Karpas-422 (cell line): ENCODE results near the gene MSX1. TPM values are rescaled to one million over a fixed set of nuclear protein-coding genes. Genes with fewer than 3 reads are reported as not detected.
A peak's percentile ranks its signal among the peaks of the same experiment; 100 is the strongest.

Experiments used
- DNase-seq: peaks from one replicate; pipeline ENCODE4 v3.0.0-alpha.2; 2015
- H2AFZ ChIP-seq: fragments of 200-600 bp; sonication (generic); 2 replicates; pipeline ENCODE4 v1.6.1; 2014; ENCODE audit warnings: antibody characterized with exemption, low read length, mixed read lengths
- H3K27ac ChIP-seq: fragments of 200-600 bp; sonication (generic); 2 replicates; pipeline ENCODE4 v1.5.1; 2014; ENCODE audit warnings: mild to moderate bottlenecking, low read length, moderate library complexity
- H3K27me3 ChIP-seq: fragments of 200-600 bp; sonication (generic); 2 replicates; pipeline ENCODE4 v1.6.1; 2014; ENCODE audit warnings: low read length, mixed read lengths
- H3K36me3 ChIP-seq: fragments of 200-600 bp; sonication (generic); 2 replicates; pipeline ENCODE4 v1.6.1; 2014; ENCODE audit warnings: low read length, mixed read lengths; ENCODE audit not compliant: insufficient read depth
- H3K4me1 ChIP-seq: fragments of 200-600 bp; sonication (generic); 2 replicates; pipeline ENCODE4 v1.6.1; 2014; ENCODE audit warnings: mild to moderate bottlenecking, low read length, mixed read lengths
- H3K4me2 ChIP-seq: fragments of 200-600 bp; sonication (generic); 2 replicates; pipeline ENCODE4 v1.6.1; 2014; ENCODE audit warnings: low read length, low read depth, mild to moderate bottlenecking; ENCODE audit not compliant: poor library complexity, severe bottlenecking
- H3K4me3 ChIP-seq: fragments of 200-600 bp; sonication (generic); 2 replicates; pipeline ENCODE4 v1.5.1; 2014; ENCODE audit warnings: mild to moderate bottlenecking, antibody characterized with exemption, low read length, mixed read lengths
- H3K79me2 ChIP-seq: fragments of 200-600 bp; sonication (generic); 2 replicates; pipeline ENCODE4 v1.6.1; 2014; ENCODE audit warnings: mild to moderate bottlenecking, low read length, mixed read lengths
- H3K9ac ChIP-seq: fragments of 200-600 bp; sonication (generic); 2 replicates; pipeline ENCODE4 v1.6.0; 2014; ENCODE audit warnings: low read length
- H3K9me2 ChIP-seq: fragments of 200-600 bp; sonication (generic), shearing (Covaris generic); replicated peaks from 2 replicates; pipeline ENCODE4 v1.6.0; 2014; ENCODE audit warnings: mild to moderate bottlenecking, low read length, moderate library complexity; ENCODE audit not compliant: insufficient read depth
- H3K9me3 ChIP-seq: fragments of 300-700, 200-600 bp; sonication (generic); 2 replicates; pipeline ENCODE4 v1.6.1; 2014; ENCODE audit warnings: low read length, mixed read lengths
- H4K20me1 ChIP-seq: fragments of 200-600 bp; sonication (generic); 2 replicates; pipeline ENCODE4 v1.6.1; 2014; ENCODE audit warnings: mild to moderate bottlenecking, antibody characterized with exemption, low read length, low read depth; ENCODE audit not compliant: insufficient read depth
- total RNA-seq: library from RNA; depleted of rRNA; stranded (reverse); fragments of >200 nt; shearing (Covaris generic); gene quantifications from 2 replicates; pipeline ENCODE4 v1.2.3, GENCODE V29; 2014; ENCODE audit warnings: low replicate concordance

Gene MSX1
- total RNA-seq, 1 experiment from 2014 or later: 4.5 TPM

DNA sequence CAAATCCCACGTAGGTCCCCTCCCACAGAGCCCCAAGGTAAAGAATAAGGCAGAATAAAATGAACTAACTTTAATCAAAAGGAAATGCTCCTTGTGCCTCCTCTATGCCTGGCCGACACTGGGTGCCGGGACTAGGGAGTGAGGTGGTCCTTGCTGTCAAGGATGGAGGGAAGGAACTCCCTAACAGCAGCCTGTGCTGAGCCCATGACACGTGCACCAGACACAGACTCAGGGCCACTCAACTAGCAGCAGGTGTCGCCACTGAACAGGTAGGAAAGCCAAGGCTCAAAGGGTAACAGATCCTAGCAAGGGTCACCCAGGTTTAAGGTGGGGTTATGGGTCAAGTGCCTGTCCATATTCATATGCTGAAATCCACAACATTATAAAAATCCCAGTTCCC, 29.2 kb downstream of the MSX1 start:
- Histone ChIP-seq H3K4me2 (no peak overlapping the region), H4K20me1 (no peaks in the 10 kb centered on the region), H3K4me3 (no peak overlapping the region), H3K4me1 (no peaks in the 10 kb centered on the region), H2AFZ (no peak overlapping the region), H3K9me2 (no peaks in the 10 kb centered on the region), H3K36me3 (no peaks in the 10 kb centered on the region), H3K9ac (no peak overlapping the region), H3K79me2 (no peaks in the 10 kb centered on the region), H3K27ac (no peak overlapping the region), H3K27me3 (no peaks in the 10 kb centered on the region), H3K9me3 (no peaks in the 10 kb centered on the region)
- no peak for DNase-seq

DNA sequence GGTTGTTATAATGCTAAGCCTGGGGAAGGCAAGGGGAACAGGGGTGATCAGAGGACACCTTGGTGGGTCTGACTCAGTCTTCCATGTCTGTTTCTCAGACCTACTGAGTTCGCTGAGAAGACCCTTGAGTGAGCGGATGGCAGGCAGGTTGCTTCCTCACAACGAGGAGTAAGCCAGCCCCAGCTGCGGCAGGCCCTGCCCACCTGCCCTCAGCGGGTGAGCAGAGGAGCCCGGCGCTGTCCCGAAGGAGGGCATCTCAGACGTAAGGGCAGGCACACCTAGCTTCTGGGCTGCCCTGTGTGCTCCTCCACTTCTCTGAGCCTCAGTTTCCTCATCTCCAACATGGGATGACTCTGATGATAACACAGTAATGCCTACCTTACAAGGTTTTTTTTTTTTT, 30.3 kb downstream of the MSX1 start:
- no peaks in the 10 kb centered on the region for H3K36me3 ChIP-seq

DNA sequence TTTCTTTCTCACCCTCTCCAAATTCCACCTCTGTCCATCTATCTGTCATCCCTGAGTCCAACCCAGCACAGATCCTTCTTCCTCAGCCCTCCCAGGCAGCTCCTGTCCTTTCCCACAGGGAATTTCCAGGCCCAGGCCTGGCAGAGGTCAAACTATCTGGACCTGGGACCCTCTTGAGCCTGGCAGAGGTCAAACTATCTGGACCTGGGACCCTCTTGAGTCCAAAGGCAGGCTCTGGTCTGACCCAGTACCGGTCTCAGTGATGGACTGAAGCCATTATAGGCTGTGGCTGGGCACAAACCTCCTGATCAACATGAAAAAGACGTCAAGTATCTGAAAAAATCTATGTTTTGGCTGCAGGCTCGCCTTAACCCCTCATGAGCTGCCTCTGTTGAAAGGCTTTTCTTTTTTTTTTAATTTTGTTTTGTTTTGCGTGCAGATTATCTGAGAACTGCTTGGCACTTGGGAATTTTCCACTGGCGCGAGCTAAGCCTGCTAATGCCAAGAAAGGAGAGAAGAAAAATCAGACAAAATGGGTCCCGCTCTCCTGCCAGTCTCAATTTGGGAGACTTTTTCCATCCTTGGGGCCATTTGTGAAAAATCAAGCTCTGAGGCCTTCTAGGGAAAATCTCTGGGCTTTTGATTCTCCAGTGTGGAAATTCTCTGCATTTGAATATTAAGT, 31.2 kb downstream of the MSX1 start:
- no peak for DNase-seq
- H3K9ac ChIP-seq: no peak overlapping the region
- H3K27ac ChIP-seq: no peak overlapping the region
- H3K4me1 ChIP-seq: no peaks in the 10 kb centered on the region
- H3K9me2 ChIP-seq: no peaks in the 10 kb centered on the region
- H2AFZ ChIP-seq: no peak overlapping the region
- H3K27me3 ChIP-seq: no peaks in the 10 kb centered on the region
- H3K9me3 ChIP-seq: no peaks in the 10 kb centered on the region
- no peaks in the 10 kb centered on the region for H3K79me2 ChIP-seq
- H3K4me3 ChIP-seq: no peak overlapping the region
- H3K4me2 ChIP-seq: no peak overlapping the region
- H3K36me3 ChIP-seq: no peaks in the 10 kb centered on the region
- no peaks in the 10 kb centered on the region for H4K20me1 ChIP-seq

More for the DNA sequence above, 30.3 kb downstream of the MSX1 start:
- no peaks in the 10 kb centered on the region for H3K79me2 ChIP-seq
- H3K27ac ChIP-seq: no peak overlapping the region
- H3K9me3 ChIP-seq: no peaks in the 10 kb centered on the region
- no peaks in the 10 kb centered on the region for H3K4me1 ChIP-seq
- H3K9me2 ChIP-seq: no peaks in the 10 kb centered on the region
- H3K4me2 ChIP-seq: no peak overlapping the region
- H3K27me3 ChIP-seq: no peaks in the 10 kb centered on the region
- no peak overlapping the region for H3K4me3 ChIP-seq
- no peak for DNase-seq
- no peak overlapping the region for H2AFZ ChIP-seq
- H3K9ac ChIP-seq: no peak overlapping the region
- no peaks in the 10 kb centered on the region for H4K20me1 ChIP-seq

DNA sequence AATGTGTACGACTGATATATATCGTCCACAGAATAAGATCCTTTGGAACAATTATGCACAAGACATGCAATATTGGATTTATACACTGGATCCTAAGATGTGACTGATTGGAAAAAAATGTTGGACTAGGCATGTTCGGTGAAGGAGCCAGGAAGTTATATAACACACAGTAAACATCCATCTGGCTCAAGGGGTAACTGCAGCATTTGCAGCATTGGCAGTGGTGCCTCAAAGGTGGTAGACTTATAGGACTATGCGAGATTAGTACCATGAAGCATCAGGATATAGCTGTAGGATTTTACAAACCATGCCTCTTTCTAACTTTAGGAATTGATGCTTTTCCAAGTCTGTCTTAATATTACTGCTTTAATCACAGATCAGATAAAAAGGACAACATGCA, 34.3 kb downstream of the MSX1 start:
- no peaks in the 10 kb centered on the region for H3K9me3 ChIP-seq
- no peaks in the 10 kb centered on the region for H3K27me3 ChIP-seq
- no peaks in the 10 kb centered on the region for H3K9me2 ChIP-seq
- H4K20me1 ChIP-seq: no peaks in the 10 kb centered on the region
- no peaks in the 10 kb centered on the region for H3K4me1 ChIP-seq
- H3K9ac ChIP-seq: no peak overlapping the region
- no peak overlapping the region for H3K4me2 ChIP-seq
- no peaks in the 10 kb centered on the region for H3K36me3 ChIP-seq
- H3K79me2 ChIP-seq: no peaks in the 10 kb centered on the region
- no peak for DNase-seq
- H3K4me3 ChIP-seq: no peak overlapping the region
- H2AFZ ChIP-seq: no peak overlapping the region
- no peak overlapping the region for H3K27ac ChIP-seq

DNA sequence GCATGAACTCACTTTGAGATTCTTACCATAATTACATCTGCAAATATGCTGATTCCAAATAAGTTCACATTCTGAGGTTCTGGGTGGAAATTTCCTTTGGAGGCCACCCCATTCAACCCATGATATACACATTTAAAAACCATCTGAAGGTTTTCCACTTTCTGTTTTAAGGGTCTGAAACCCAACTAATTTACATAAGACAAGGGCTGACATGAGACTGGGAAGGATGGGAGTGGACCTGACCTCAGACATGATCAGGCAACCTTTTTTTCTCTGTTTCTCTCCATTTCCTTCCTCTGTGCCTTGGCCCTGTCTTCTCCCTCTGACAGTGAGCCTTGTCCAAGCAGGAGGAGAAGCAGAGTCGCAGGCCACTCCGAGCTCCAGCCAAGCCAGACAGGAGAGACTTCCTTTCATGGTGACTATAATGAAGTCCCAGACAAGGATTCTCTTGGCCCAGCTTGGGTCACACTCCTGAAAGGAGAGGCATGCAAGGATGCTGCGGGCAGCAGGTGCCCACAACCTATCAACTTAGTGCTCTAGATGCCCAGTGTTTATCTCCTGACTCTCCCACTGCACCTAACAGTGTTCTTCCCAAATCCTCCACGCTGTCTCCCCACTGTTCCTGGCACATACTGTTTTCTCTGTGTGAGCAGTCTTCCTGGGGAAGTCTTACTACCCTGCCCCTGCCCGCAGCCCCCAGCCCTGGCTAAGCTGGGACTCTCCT, 39.9 kb downstream of the MSX1 start:
- no peaks in the 10 kb centered on the region for H3K36me3 ChIP-seq
- no peak overlapping the region for H2AFZ ChIP-seq
- H3K9me2 ChIP-seq: no peaks in the 10 kb centered on the region
- H3K4me2 ChIP-seq: no peak overlapping the region
- H3K27me3 ChIP-seq: no peaks in the 10 kb centered on the region
- H3K4me1 ChIP-seq: no peaks in the 10 kb centered on the region
- no peaks in the 10 kb centered on the region for H4K20me1 ChIP-seq
- H3K4me3 ChIP-seq: no peak overlapping the region
- H3K9ac ChIP-seq: no peak overlapping the region
- H3K9me3 ChIP-seq: no peaks in the 10 kb centered on the region
- no peak overlapping the region for H3K27ac ChIP-seq
- no peaks in the 10 kb centered on the region for H3K79me2 ChIP-seq
- no peak for DNase-seq

DNA sequence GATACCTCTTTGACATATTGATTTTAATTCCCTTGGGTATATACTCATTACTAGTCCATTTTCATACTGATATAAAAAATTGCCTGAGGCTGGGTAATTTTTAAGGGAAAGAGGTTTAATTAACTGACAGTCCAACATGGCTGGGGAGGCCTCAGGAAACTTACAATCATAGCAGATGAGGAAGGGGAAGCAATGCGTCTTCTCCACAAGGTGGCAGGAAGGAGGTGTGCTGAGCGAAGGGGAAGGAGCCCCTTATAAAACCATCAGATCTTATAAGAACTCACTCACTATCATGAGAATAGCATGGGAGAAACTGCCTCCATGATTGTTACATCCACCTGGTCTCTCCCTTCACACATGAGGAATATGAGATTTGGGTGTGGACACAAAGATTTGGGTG, 42.4 kb downstream of the MSX1 start:
- no peak overlapping the region for H3K9ac ChIP-seq
- no peaks in the 10 kb centered on the region for H3K9me3 ChIP-seq
- no peaks in the 10 kb centered on the region for H4K20me1 ChIP-seq
- H2AFZ ChIP-seq: no peak overlapping the region
- peak; percentile 58 for DNase-seq
- H3K4me2 ChIP-seq: no peak overlapping the region
- H3K9me2 ChIP-seq: no peaks in the 10 kb centered on the region
- no peaks in the 10 kb centered on the region for H3K36me3 ChIP-seq
- H3K4me1 ChIP-seq: no peaks in the 10 kb centered on the region
- no peak overlapping the region for H3K27ac ChIP-seq
- H3K27me3 ChIP-seq: no peaks in the 10 kb centered on the region
- no peaks in the 10 kb centered on the region for H3K79me2 ChIP-seq
- no peak overlapping the region for H3K4me3 ChIP-seq

DNA sequence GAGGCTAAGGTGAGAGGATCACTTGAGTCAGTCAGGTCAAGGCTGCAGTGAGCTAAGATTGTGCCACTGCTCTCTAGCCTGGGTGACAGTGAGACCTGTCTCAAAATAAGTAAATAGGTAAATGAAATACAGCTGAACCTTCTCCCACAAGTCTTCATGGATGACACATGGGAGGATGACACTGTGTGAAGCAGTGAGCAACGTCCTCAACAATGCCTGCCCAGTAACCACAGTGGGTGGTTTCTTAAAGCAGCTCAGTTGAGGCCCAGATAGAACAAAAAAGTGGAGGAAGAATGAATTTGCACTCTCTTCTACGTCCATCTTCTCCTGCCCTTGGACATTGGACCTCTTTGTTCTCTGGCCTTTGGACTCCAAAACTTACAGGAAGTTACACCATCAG, 52.7 kb downstream of the MSX1 start:
- Histone ChIP-seq H3K4me3 (no peak overlapping the region), H3K4me1 (peaks cover 9% of the 10 kb centered on the region), H3K9ac (no peak overlapping the region), H4K20me1 (no peaks in the 10 kb centered on the region), H3K27me3 (0 out of 2 replicates have a peak, but pooled peaks cover 3% of the 10 kb centered on the region), H3K9me3 (no peaks in the 10 kb centered on the region), H2AFZ (no peak overlapping the region), H3K4me2 (no peak overlapping the region), H3K9me2 (0 out of 2 replicates have a peak, but pooled peaks cover 3% of the 10 kb centered on the region), H3K36me3 (no peaks in the 10 kb centered on the region), H3K79me2 (no peaks in the 10 kb centered on the region), H3K27ac (no peak overlapping the region)
- DNase-seq: no peak

DNA sequence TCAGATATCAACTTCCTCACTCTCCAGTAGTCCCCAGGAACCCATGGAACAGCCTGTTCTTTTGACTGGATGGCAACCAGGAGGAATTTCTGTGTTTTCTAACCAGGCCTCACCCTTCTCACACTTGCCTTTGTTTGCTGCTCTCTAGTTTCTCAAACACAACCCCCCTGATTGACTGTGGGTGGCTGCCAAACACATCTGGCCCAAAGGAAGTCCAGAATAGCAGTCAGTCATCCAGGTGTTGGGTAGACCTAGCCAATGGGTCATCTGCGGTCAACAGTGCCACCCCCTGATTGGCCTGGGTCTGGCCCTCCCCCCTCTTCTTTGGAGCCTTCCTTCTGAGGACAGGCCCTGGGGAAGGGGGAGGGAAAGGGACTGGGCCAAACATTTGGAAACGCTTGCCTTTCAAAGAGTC, 53.7 kb downstream of the MSX1 start:
- Histone ChIP-seq H3K9me2 (0 out of 2 replicates have a peak, but pooled peaks cover 3% of the 10 kb centered on the region), H3K4me3 (no peak overlapping the region), H4K20me1 (no peaks in the 10 kb centered on the region), H3K9ac (no peak overlapping the region), H3K4me1 (peaks cover 9% of the 10 kb centered on the region), H3K79me2 (no peaks in the 10 kb centered on the region), H3K27ac (no peak overlapping the region), H3K36me3 (no peaks in the 10 kb centered on the region), H3K4me2 (no peak overlapping the region), H2AFZ (no peak overlapping the region), H3K9me3 (no peaks in the 10 kb centered on the region), H3K27me3 (0 out of 2 replicates have a peak, but pooled peaks cover 3% of the 10 kb centered on the region)
- DNase-seq: no peak
